Hematopoietic multipotent progenitor cell (in vitro differentiated cells): ENCODE results near the gene EIF1AD. TPM values are rescaled to one million over a fixed set of nuclear protein-coding genes. Genes with fewer than 3 reads are reported as not detected.

Experiments
- DNase-seq, 3 donors: peaks; one replicate each; pipeline ENCODE4 v3.0.0-alpha.2; 2011 to 2015; ENCODE audit warnings: low read depth in 2 of 3, low spot score in 2 of 3
- total RNA-seq: library from RNA; depleted of rRNA; stranded (reverse); fragments of >200 nt; gene quantifications from one replicate; pipeline ENCODE4 v1.2.3, GENCODE V29; 2012

The EIF1AD gene
- total RNA-seq, 1 donor: 22.6 TPM

GRCh38 chr11:66006134-66006890, 4.4 kb upstream of the EIF1AD start:
- no peak for DNase-seq

- no peak for DNase-seq
Observed at GRCh38 chr11:66004186-66004585, 2.2 kb upstream of the EIF1AD start.

- DNase-seq: no peak
Observed at GRCh38 chr11:66003291-66003690, 1.3 kb upstream of the EIF1AD start.

GRCh38 chr11:66002648-66003225, 780 bp upstream of the EIF1AD start:
- DNase-seq: no peak

- no peak for DNase-seq
Observed at GRCh38 chr11:65997286-65997685, 4.7 kb downstream of the EIF1AD start.

GRCh38 chr11:65992056-65992455, 9.9 kb downstream of the EIF1AD start:
- no peak for DNase-seq

- peak; percentile 86 to 98 (median 95) for DNase-seq
Observed at GRCh38 chr11:65988791-65989592, 13.0 kb downstream of the EIF1AD start.

- DNase-seq: no peak
Observed at GRCh38 chr11:65987336-65987735, 14.6 kb downstream of the EIF1AD start.

GRCh38 chr11:65983589-65983987, 18.4 kb downstream of the EIF1AD start:
- no peak for DNase-seq

GRCh38 chr11:65982824-65983588, 19.0 kb downstream of the EIF1AD start:
- DNase-seq: no peak

GRCh38 chr11:65981972-65982823, 19.8 kb downstream of the EIF1AD start:
- no peak for DNase-seq

- no peak for DNase-seq
Observed at GRCh38 chr11:65981101-65981740, 20.7 kb downstream of the EIF1AD start.

- no peak for DNase-seq
Observed at GRCh38 chr11:65979261-65979759, 22.6 kb downstream of the EIF1AD start.

- DNase-seq: no peak
Observed at GRCh38 chr11:65978391-65979238, 23.3 kb downstream of the EIF1AD start.

- no peak for DNase-seq
Observed at GRCh38 chr11:65977621-65978390, 24.2 kb downstream of the EIF1AD start.

- no peak for DNase-seq
Observed at GRCh38 chr11:65976216-65977176, 25.5 kb downstream of the EIF1AD start.
